ENCODE data around the gene NFATC2IP.
"Not testable (repeated sequence)": the region's sequence is repeated elsewhere in the genome, so short reads cannot be mapped to it uniquely, and the experiment has no call there.

NFATC2IP gene

GRCh38 chr16:28964496-28964895 is 13.8 kb downstream of the NFATC2IP start:
- in situ Hi-C loops (cut with HindIII; ENCODE audit: low sequenced_read_pairs), result loop anchor here (10.0 kb wide), 1 partner anchor 90 kb away; the partner anchor contains the start of gene ATP2A1

- in situ Hi-C loops (cut with HindIII; ENCODE audit: low sequenced_read_pairs), result loop anchor here (10.0 kb wide), 1 partner anchor 92 kb away; the partner anchor contains the start of gene ATP2A1
These were observed 16.4 kb downstream of the NFATC2IP start for GRCh38 chr16:28967156-28967555.

- in situ Hi-C loops (cut with HindIII; ENCODE audit: low sequenced_read_pairs), result loop anchor here (10.0 kb wide), 1 partner anchor 95 kb away; the partner anchor contains the start of gene ATP2A1
These were observed 19.0 kb downstream of the NFATC2IP start for GRCh38 chr16:28969696-28970095.

GRCh38 chr16:28974007-28974436 is 23.3 kb downstream of the NFATC2IP start:
- in situ Hi-C loops (cut with HindIII; ENCODE audit: low sequenced_read_pairs), result no loop called here

GRCh38 chr16:28974437-28975157 is 23.9 kb downstream of the NFATC2IP start, which contains the start of gene SPNS1:
Gene SPNS1, plus strand, starts transcription at chr16:28974778. Its CDS starts 374 bp downstream, at chr16:28975152.
- in situ Hi-C loops (cut with HindIII; ENCODE audit: low sequenced_read_pairs), result no loop called here

- in situ Hi-C loops (cut with HindIII; ENCODE audit: low sequenced_read_pairs), result no loop called here
These were observed 24.4 kb downstream of the NFATC2IP start for GRCh38 chr16:28975158-28975599.

GRCh38 chr16:28977703-28978662 is 27.2 kb downstream of the NFATC2IP start:
- in situ Hi-C loops (cut with HindIII; ENCODE audit: low sequenced_read_pairs), result no loop called here

- in situ Hi-C loops (cut with HindIII; ENCODE audit: low sequenced_read_pairs), result not testable (repeated sequence)
These were observed 29.6 kb downstream of the NFATC2IP start for GRCh38 chr16:28980330-28980729.

- in situ Hi-C loops (cut with HindIII; ENCODE audit: low sequenced_read_pairs), result no loop called here
These were observed 30.2 kb downstream of the NFATC2IP start for GRCh38 chr16:28980929-28981328.

GRCh38 chr16:28981517-28981916 is 30.8 kb downstream of the NFATC2IP start:
- in situ Hi-C loops (cut with HindIII; ENCODE audit: low sequenced_read_pairs), result no loop called here

GRCh38 chr16:28982418-28982817 is 31.7 kb downstream of the NFATC2IP start:
- in situ Hi-C loops (cut with HindIII; ENCODE audit: low sequenced_read_pairs), result no loop called here

GRCh38 chr16:28982949-28983348 is 32.2 kb downstream of the NFATC2IP start:
- in situ Hi-C loops (cut with HindIII; ENCODE audit: low sequenced_read_pairs), result no loop called here

- in situ Hi-C loops (cut with HindIII; ENCODE audit: low sequenced_read_pairs), result no loop called here
These were observed 32.9 kb downstream of the NFATC2IP start for GRCh38 chr16:28983644-28984043.

GRCh38 chr16:28984091-28984490 is 33.4 kb downstream of the NFATC2IP start:
- in situ Hi-C loops (cut with HindIII; ENCODE audit: low sequenced_read_pairs), result no loop called here

GRCh38 chr16:28984619-28985135 is 33.9 kb downstream of the NFATC2IP start, which contains the start of gene LAT:
Gene LAT, plus strand, starts transcription at chr16:28985052. Its CDS starts 366 bp downstream, at chr16:28985418.
- in situ Hi-C loops (cut with HindIII; ENCODE audit: low sequenced_read_pairs), result no loop called here

GRCh38 chr16:28985211-28986041 is 34.7 kb downstream of the NFATC2IP start:
- in situ Hi-C loops (cut with HindIII; ENCODE audit: low sequenced_read_pairs), result no loop called here

- in situ Hi-C loops (cut with HindIII; ENCODE audit: low sequenced_read_pairs), result no loop called here
These were observed 35.3 kb downstream of the NFATC2IP start for GRCh38 chr16:28986046-28986445.

GRCh38 chr16:28986492-28986891 is 35.8 kb downstream of the NFATC2IP start:
- in situ Hi-C loops (cut with HindIII; ENCODE audit: low sequenced_read_pairs), result no loop called here

- in situ Hi-C loops (cut with HindIII; ENCODE audit: low sequenced_read_pairs), result no loop called here
These were observed 36.6 kb downstream of the NFATC2IP start for GRCh38 chr16:28987170-28987853.

Measured in DLD1 (cell line).